Transverse colon (tissue), 4 donors: ENCODE measurements around the gene PDE8A. TPM values are rescaled to one million over a fixed set of nuclear protein-coding genes. Genes with fewer than 3 reads are reported as not detected.
"Not testable (repeated sequence)": the region's sequence is repeated elsewhere in the genome, so short reads cannot be mapped to it uniquely, and the experiment has no call there.

Experiments
- DNase-seq: peaks from one replicate; pipeline ENCODE4 v3.0.0-alpha.2; 2019
- H3K27ac ChIP-seq, 4 donors: fragments of 200-600 bp; sonication (generic); 2 replicates each; pipeline ENCODE4 v1.5.1; 2016 to 2018; ENCODE audit warnings: inconsistent platforms in 4 of 4
- H3K27me3 ChIP-seq: fragments of 200-600 bp; sonication (generic); 2 replicates; pipeline ENCODE4 v1.5.1; 2017; ENCODE audit warnings: inconsistent platforms
- H3K36me3 ChIP-seq, 4 donors: fragments of 200-600 bp; sonication (generic); 2 replicates each; pipeline ENCODE4 v1.5.1; 2017 to 2019; ENCODE audit warnings: inconsistent platforms in 4 of 4
- H3K4me1 ChIP-seq, 4 donors: fragments of 200-600 bp; sonication (generic); 2 replicates each; pipeline ENCODE4 v1.5.1; 2017 to 2020; ENCODE audit warnings: inconsistent platforms in 4 of 4
- H3K4me3 ChIP-seq, 4 donors: fragments of 200-600 bp; sonication (generic); 1 replicate in 1 of 4; 2 replicates in 3 of 4; pipeline versions ENCODE4 v1.5.1 to v1.6.1; 2017 to 2019; ENCODE audit warnings: inconsistent platforms in 4 of 4
- H3K9me3 ChIP-seq, 2 donors: fragments of 200-600 bp; sonication (generic); 2 replicates each; pipeline ENCODE4 v1.5.1; 2017 to 2019; ENCODE audit warnings: inconsistent platforms in 2 of 2
- CTCF ChIP-seq, 5 experiments: fragments of 200-600 bp in 3 of 5; fragments of 450-650 bp in 2 of 5; sonication (generic) in 3 of 5; IDR thresholded peaks; 1 replicate in 2 of 5; 2 replicates in 3 of 5; pipeline ENCODE4 v1.5.1; 2016 to 2017; ENCODE audit warnings: antibody characterized with exemption in 5 of 5, inconsistent platforms in 3 of 5, mild to moderate bottlenecking in 2 of 5, moderate library complexity in 1 of 5
- EP300 ChIP-seq: sonication (generic); formaldehyde crosslinking; IDR thresholded peaks from one replicate; pipeline ENCODE4 v1.6.1; 2017; ENCODE audit warnings: antibody characterized with exemption, low read depth
- POLR2A ChIP-seq: fragments of 450-650 bp; IDR thresholded peaks from one replicate; pipeline ENCODE4 v1.6.1; 2016; ENCODE audit warnings: antibody characterized with exemption, mild to moderate bottlenecking, moderate library complexity
- POLR2AphosphoS5 ChIP-seq, 3 donors: sonication (generic); formaldehyde crosslinking; IDR thresholded peaks; one replicate each; pipeline ENCODE4 v1.6.1; 2016; ENCODE audit warnings: antibody characterized with exemption in 3 of 3
- WGBS, 2 donors: methylation state at CpG; one replicate each; pipeline ENCODE4 v1.1.5; 2018; ENCODE audit warnings: low coverage in 1 of 2; 5-methylcytosine and 5-hydroxymethylcytosine counted together
- in situ Hi-C, 4 donors: fragments of 200-750 bp; cut with MboI; loops; one replicate each; pipeline versions ENCODE4 v1.15.0 to v1.15.1; 2017; ENCODE audit warnings: low sequenced_read_pairs in 3 of 4, low pct_ligation_motif_present in 1 of 4, low pct_unique_long_range_greater_than_20kb in 1 of 4
- intact Hi-C: fragments of 100-400 bp; cut with DNase I; formaldehyde crosslinking; loops from one replicate; pipeline ENCODE4 v1.15.1; 2023; ENCODE audit warnings: low total_unique reads
- total RNA-seq, 4 donors: library from RNA; depleted of rRNA; stranded (reverse); fragments of >200 nt; gene quantifications; one replicate each; pipeline ENCODE4 v1.1.0, GENCODE V29; 2016

Gene PDE8A
- total RNA-seq, 4 donors from 2014 or later: 115 to 188 (median 165) TPM

- peaks cover 13 to 19% of the 10 kb centered on the region in 2 donors for H3K9me3 ChIP-seq
- no peaks in the 10 kb centered on the region for H3K36me3 ChIP-seq
- H3K27me3 ChIP-seq: peaks cover 29% of the 10 kb centered on the region
- in situ Hi-C loops: loop anchor here in 3 of 4 donors (25.0 kb wide), 1 partner anchor 120 kb away; no protein-coding TSS in a partner anchor
- no peak overlapping the region for H3K27ac ChIP-seq
- intact Hi-C loops: no loop called here
- TF ChIP-seq POLR2AphosphoS5 (IDR thresholded peaks at IDR 0.05): no peak
- TF ChIP-seq POLR2A: no peak
- TF ChIP-seq EP300: no peak
- no peak for TF ChIP-seq CTCF (IDR thresholded peaks at IDR 0.05)
- 63 to 73% methylated on average over 4 of the region's 4 CpGs for WGBS, 2 donors
- H3K4me1 ChIP-seq: peaks cover 0 to 9% (median 2%) of the 10 kb centered on the region in 4 donors
- H3K4me3 ChIP-seq: no peak overlapping the region
- DNase-seq: no peak
Measured at GRCh38 chr15:85167568-85167967, 185.9 kb downstream of the PDE8A start.

- in situ Hi-C loops (loop anchor here in 3 of 4 donors (25.0 kb wide), 1 partner anchor 119 kb away; no protein-coding TSS in a partner anchor), intact Hi-C loops (no loop called here)
- peak overlapping the region in 1 of 4 donors; percentile 32 for H3K4me3 ChIP-seq
- 17 to 38% methylated on average over 4 to 20 of the region's 20 CpGs for WGBS, 2 donors
- H3K27me3 ChIP-seq: peaks cover 29% of the 10 kb centered on the region
- no peaks in the 10 kb centered on the region for H3K36me3 ChIP-seq
- peaks cover 0 to 9% (median 2%) of the 10 kb centered on the region in 4 donors for H3K4me1 ChIP-seq
- H3K9me3 ChIP-seq: peaks cover 9 to 22% of the 10 kb centered on the region in 2 donors
- DNase-seq: peak; percentile 57
- no peak overlapping the region for H3K27ac ChIP-seq
- TF ChIP-seq POLR2A: no peak
- TF ChIP-seq CTCF (IDR thresholded peaks at IDR 0.05): peak in 4 of 5 experiments; percentile 34 to 46 (median 39)
- TF ChIP-seq POLR2AphosphoS5 (IDR thresholded peaks at IDR 0.05): no peak
Measured at GRCh38 chr15:85168642-85169173, 187.1 kb downstream of the PDE8A start.

- intact Hi-C loops: no loop called here
- 79 to 81% methylated on average over 2 to 4 of the region's 4 CpGs for WGBS, 2 donors
- no peak for TF ChIP-seq CTCF (IDR thresholded peaks at IDR 0.05)
- TF ChIP-seq POLR2A: no peak
- TF ChIP-seq EP300: no peak
- TF ChIP-seq POLR2AphosphoS5 (IDR thresholded peaks at IDR 0.05): no peak
Measured at GRCh38 chr15:85171736-85172135, 190.1 kb downstream of the PDE8A start.

GRCh38 chr15:85172846-85173490, 191.3 kb downstream of the PDE8A start:
- Histone ChIP-seq H3K36me3 (no peaks in the 10 kb centered on the region), H3K4me3 (no peak overlapping the region), H3K4me1 (peaks cover 0 to 9% (median 2%) of the 10 kb centered on the region in 4 donors), H3K27me3 (peaks cover 29% of the 10 kb centered on the region), H3K27ac (no peak overlapping the region), H3K9me3 (peaks cover 6 to 22% of the 10 kb centered on the region in 2 donors)
- no peak for TF ChIP-seq EP300
- TF ChIP-seq POLR2A: no peak
- TF ChIP-seq CTCF (IDR thresholded peaks at IDR 0.05): no peak
- no peak for TF ChIP-seq POLR2AphosphoS5 (IDR thresholded peaks at IDR 0.05)
- intact Hi-C loops: no loop called here
- WGBS, 2 donors: 90% methylated on average over 6 of the region's 6 CpGs; no CpG with 5 or more reads in 1 of the 2 donors
- in situ Hi-C loops: loop anchor here in 3 of 4 donors (25.0 kb wide), 1 partner anchor 114 kb away; no protein-coding TSS in a partner anchor
- DNase-seq: no peak

More at GRCh38 chr15:85171736-85172135, 190.1 kb downstream of the PDE8A start:
- peaks cover 6 to 22% of the 10 kb centered on the region in 2 donors for H3K9me3 ChIP-seq
- no peak for DNase-seq
- H3K4me3 ChIP-seq: no peak overlapping the region
- H3K27ac ChIP-seq: no peak overlapping the region
- peaks cover 0 to 9% (median 2%) of the 10 kb centered on the region in 4 donors for H3K4me1 ChIP-seq
- H3K27me3 ChIP-seq: peaks cover 29% of the 10 kb centered on the region
- in situ Hi-C loops: loop anchor here in 3 of 4 donors (25.0 kb wide), 1 partner anchor 116 kb away; no protein-coding TSS in a partner anchor
- H3K36me3 ChIP-seq: no peaks in the 10 kb centered on the region

- H3K4me3 ChIP-seq, H3K27ac ChIP-seq, DNase-seq, H3K4me1 ChIP-seq, intact Hi-C loops, H3K36me3 ChIP-seq: not testable (repeated sequence)
- peaks cover 22% of the 10 kb centered on the region for H3K27me3 ChIP-seq
- in situ Hi-C loops: loop anchor here in 3 of 4 donors (25.0 kb wide), 1 partner anchor 114 kb away; no protein-coding TSS in a partner anchor
- peaks cover 6 to 22% of the 10 kb centered on the region in 2 donors for H3K9me3 ChIP-seq
- 67% methylated on average over 4 of the region's 5 CpGs; no CpG with 5 or more reads in 1 of the 2 donors for WGBS, 2 donors
Measured at GRCh38 chr15:85173630-85174029, 192.0 kb downstream of the PDE8A start.
